CD4-positive, alpha-beta T cell (primary cell): Measurements from ENCODE around the gene B4GALT6. TPM values are rescaled to one million over a fixed set of nuclear protein-coding genes. Genes with fewer than 3 reads are reported as not detected.

Experiments
- ATAC-seq: fragments of 200-7000 bp; cut with Tn5 transposase; one replicate; pipeline ENCODE4 v1.10.0; 2022; ENCODE audit warnings: mild to moderate bottlenecking; ENCODE audit not compliant: poor library complexity
- CTCF ChIA-PET: fragments of 350-600 bp; sonication (Branson Sonifier 250); formaldehyde crosslinking; loops from one replicate; lab custom pipeline; 2021; ENCODE audit warnings: antibody characterized with exemption, inconsistent platforms; lab: Charles Lee
- POLR2A ChIA-PET: fragments of 350-600 bp; sonication (Branson Sonifier 250); formaldehyde crosslinking; loops from one replicate; lab custom pipeline; 2021; ENCODE audit warnings: antibody characterized with exemption, inconsistent platforms; lab: Charles Lee
- DNase-seq, 14 experiments: peaks; one replicate each; pipeline ENCODE4 v3.0.0-alpha.2; 2013 to 2020; ENCODE audit warnings: mixed read lengths in 2 of 14
- H3K27ac ChIP-seq, 2 donors: one replicate each; pipeline versions ENCODE4 v1.5.1 to v1.7.0; 2013; ENCODE audit warnings: low read length in 2 of 2, low read depth in 1 of 2, mild to moderate bottlenecking in 1 of 2
- H3K27me3 ChIP-seq, 2 experiments: 1 replicate in 1 of 2; 2 replicates in 1 of 2; pipeline versions ENCODE4 v1.6.1 to v1.7.0; 2013; ENCODE audit warnings: low read length in 2 of 2, control low read depth in 1 of 2, mild to moderate bottlenecking in 1 of 2, moderate library complexity in 1 of 2; ENCODE audit not compliant: insufficient read depth in 2 of 2, control insufficient read depth in 1 of 2
- H3K36me3 ChIP-seq: one replicate; pipeline ENCODE4 v1.6.1; 2013; ENCODE audit warnings: low read length, control low read depth; ENCODE audit not compliant: insufficient read depth
- H3K4me1 ChIP-seq: one replicate; pipeline ENCODE4 v1.6.1; 2013; ENCODE audit warnings: low read length, control low read depth; ENCODE audit not compliant: insufficient read depth
- H3K4me3 ChIP-seq: one replicate; pipeline ENCODE4 v1.5.1; 2013; ENCODE audit warnings: mild to moderate bottlenecking, low read length, moderate library complexity
- H3K9me3 ChIP-seq, 2 experiments: 1 replicate in 1 of 2; 2 replicates in 1 of 2; pipeline versions ENCODE4 v1.6.1 to v1.7.0; 2013; ENCODE audit warnings: low read length in 2 of 2, mild to moderate bottlenecking in 2 of 2, control low read depth in 1 of 2, moderate library complexity in 1 of 2; ENCODE audit not compliant: control insufficient read depth in 1 of 2, insufficient read depth in 1 of 2
- H3K27ac Mint-ChIP-seq: one replicate; pipeline ENCODE4 v1.8.0; 2020; ENCODE audit warnings: mixed read lengths
- H3K27me3 Mint-ChIP-seq: one replicate; pipeline ENCODE4 v1.8.0; 2021; ENCODE audit warnings: mixed read lengths
- H3K36me3 Mint-ChIP-seq: one replicate; pipeline ENCODE4 v1.8.0; 2021; ENCODE audit warnings: low read depth, mixed read lengths
- H3K4me1 Mint-ChIP-seq: one replicate; pipeline ENCODE4 v1.8.0; 2021; ENCODE audit warnings: low read depth, mixed read lengths
- H3K4me3 Mint-ChIP-seq: one replicate; pipeline ENCODE4 v1.8.0; 2020; ENCODE audit warnings: mild to moderate bottlenecking, mixed read lengths
- H3K9me3 Mint-ChIP-seq: one replicate; pipeline ENCODE4 v1.8.0; 2020; ENCODE audit warnings: mixed read lengths
- CTCF ChIP-seq: fragments of 200-600 bp; IDR thresholded peaks from one replicate; pipeline ENCODE4 v1.8.0; 2022; ENCODE audit warnings: antibody characterized with exemption, mild to moderate bottlenecking
- intact Hi-C, 2 experiments: fragments of 100-400 bp; cut with DNase I in 1 of 2; cut with micrococcal nuclease in 1 of 2; formaldehyde crosslinking; loops; one replicate each; pipeline versions ENCODE4 v1.15.1 to v1.9.0; 2023 to 2025; cut with DNase I, micrococcal nuclease
- total RNA-seq, 174 experiments: library from RNA in 2 of 174; stranded (reverse) in 2 of 174; gene quantifications; one replicate each; pipeline ENCODE4 v1.2.3 and lab custom pipeline; 2021 to 2026

The B4GALT6 gene
- total RNA-seq, 2 experiments from 2014 or later, result 0.75 TPM; not detected in 1

GRCh38 chr18:31637445-31637844 is 46.9 kb downstream of the B4GALT6 start:
- no peak for TF ChIP-seq CTCF
- H3K4me3 Mint-ChIP-seq, result no peak overlapping the region
- ATAC-seq (no peak), DNase-seq (no peak)
- no peaks in the 10 kb centered on the region for H3K4me1 Mint-ChIP-seq
- H3K4me1 ChIP-seq, result peaks cover 4% of the 10 kb centered on the region
- H3K27ac ChIP-seq, result no peak overlapping the region
- no peaks in the 10 kb centered on the region for H3K9me3 Mint-ChIP-seq
- ChIA-PET POLR2A (no interaction called here), CTCF (no interaction called here)
- no peak overlapping the region for H3K4me3 ChIP-seq
- no peaks in the 10 kb centered on the region for H3K9me3 ChIP-seq
- no peaks in the 10 kb centered on the region for H3K36me3 ChIP-seq
- peaks cover 10% of the 10 kb centered on the region for H3K27me3 Mint-ChIP-seq
- intact Hi-C loops, result no loop called here
- H3K27ac Mint-ChIP-seq, result no peak overlapping the region
- H3K36me3 Mint-ChIP-seq, result no peaks in the 10 kb centered on the region
- peaks cover 0 to 4% of the 10 kb centered on the region in 2 experiments for H3K27me3 ChIP-seq

GRCh38 chr18:31636387-31636786 is 48.0 kb downstream of the B4GALT6 start:
- DNase-seq, result no peak
- ChIA-PET CTCF (no interaction called here), POLR2A (interaction anchor here (0.5 kb wide), 1 partner anchor 21 kb away, joined by 3 read pairs; no protein-coding TSS in a partner anchor)
- Mint-ChIP-seq H3K4me3 (no peak overlapping the region), H3K27me3 (peaks cover 10% of the 10 kb centered on the region), H3K27ac (no peak overlapping the region), H3K9me3 (no peaks in the 10 kb centered on the region), H3K36me3 (no peaks in the 10 kb centered on the region), H3K4me1 (no peaks in the 10 kb centered on the region)
- intact Hi-C loops, result no loop called here
- ATAC-seq, result no peak
- no peak overlapping the region for H3K27ac ChIP-seq
- H3K4me3 ChIP-seq, result no peak overlapping the region
- peaks cover 0 to 4% of the 10 kb centered on the region in 2 experiments for H3K27me3 ChIP-seq
- H3K9me3 ChIP-seq, result no peaks in the 10 kb centered on the region
- no peak for TF ChIP-seq CTCF
- peaks cover 4% of the 10 kb centered on the region for H3K4me1 ChIP-seq
- H3K36me3 ChIP-seq, result no peaks in the 10 kb centered on the region

- no peaks in the 10 kb centered on the region for H3K4me1 Mint-ChIP-seq
- DNase-seq, result peak in 2 of 14 experiments; percentile 13 to 52
- ATAC-seq, result no peak
- no peaks in the 10 kb centered on the region for H3K36me3 ChIP-seq
- no peak overlapping the region for H3K4me3 ChIP-seq
- H3K27ac ChIP-seq, result no peak overlapping the region
- peaks cover 4% of the 10 kb centered on the region for H3K4me1 ChIP-seq
- intact Hi-C loops, result no loop called here
- peaks cover 0 to 4% of the 10 kb centered on the region in 2 experiments for H3K27me3 ChIP-seq
- no peaks in the 10 kb centered on the region for H3K36me3 Mint-ChIP-seq
- TF ChIP-seq CTCF, result no peak
- no peak overlapping the region for H3K27ac Mint-ChIP-seq
- H3K9me3 Mint-ChIP-seq, result no peaks in the 10 kb centered on the region
- ChIA-PET POLR2A (no interaction called here), CTCF (no interaction called here)
- H3K4me3 Mint-ChIP-seq, result no peak overlapping the region
- no peaks in the 10 kb centered on the region for H3K9me3 ChIP-seq
- peaks cover 10% of the 10 kb centered on the region for H3K27me3 Mint-ChIP-seq
Measured at GRCh38 chr18:31634331-31634713, 50.1 kb downstream of the B4GALT6 start.
